Stimulated activated CD4-positive, alpha-beta T cell treated with anti-CD3 and anti-CD28 coated beads, Interleukin-12 subunit alpha, Interleukin-12 subunit beta, amount 100 ng/mL, for 48 hours (primary cell): ENCODE data around the gene OSBP.
A peak's percentile ranks its signal among the peaks of the same experiment; 100 is the strongest.

ENCODE experiments used
- DNase-seq, 3 donors: peaks; one replicate each; pipeline ENCODE4 v3.0.0-alpha.2; 2020; ENCODE audit warnings: low read depth in 2 of 3, low spot score in 1 of 3

OSBP gene

DNA sequence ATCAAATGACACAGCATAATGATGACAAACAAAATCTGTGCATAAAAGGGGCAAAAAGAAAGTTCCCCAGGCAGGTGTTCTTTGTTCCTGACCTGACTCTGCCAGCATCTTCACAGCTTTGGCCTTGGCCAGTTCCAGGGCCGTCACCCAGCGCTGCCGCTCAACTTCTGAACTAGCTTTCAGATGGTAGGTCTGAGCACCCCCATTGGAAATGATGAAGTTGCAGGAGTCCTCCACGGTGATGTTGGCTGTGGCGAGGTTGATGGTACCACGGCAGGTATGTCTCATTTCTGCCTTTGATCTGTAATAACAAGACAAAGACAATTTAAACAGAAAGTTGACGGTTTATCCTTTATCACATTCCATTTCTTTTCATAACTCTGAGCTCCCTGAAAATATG lies 5.3 kb downstream of the OSBP start:
- DNase-seq: no peak

DNA sequence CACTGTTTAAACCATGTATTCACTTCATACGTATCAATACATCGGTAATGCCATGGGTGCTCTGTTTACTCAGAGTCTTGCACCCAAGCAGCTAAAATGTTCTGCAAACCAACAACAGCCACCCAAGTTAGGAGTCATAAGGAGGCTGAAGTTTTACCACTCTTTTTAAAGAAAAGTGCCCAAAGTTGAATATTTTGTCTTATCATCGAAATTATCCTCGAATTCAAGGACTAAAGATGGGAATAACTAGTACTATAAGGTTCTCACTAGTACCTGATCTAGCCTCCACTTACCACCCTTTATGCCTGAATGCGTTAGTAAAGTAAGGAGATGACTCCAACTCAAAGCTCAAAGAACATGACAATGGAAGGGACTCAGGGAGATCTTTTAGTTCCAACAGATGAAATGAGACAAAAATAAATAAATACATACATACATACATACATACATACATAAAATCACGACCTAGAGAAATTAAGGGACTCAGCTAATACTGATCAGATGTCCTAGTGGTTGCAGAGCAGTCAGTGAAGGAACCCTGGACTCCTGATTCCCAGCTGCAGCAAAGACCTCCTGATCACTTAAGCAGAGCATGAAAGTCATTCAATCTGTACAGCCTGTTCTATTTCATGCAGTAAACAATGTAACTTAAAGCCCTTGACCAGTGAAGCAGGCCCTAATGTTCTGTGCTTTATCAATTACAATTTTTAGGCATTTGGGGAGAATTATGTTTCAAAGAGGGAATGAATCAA lies 7.7 kb downstream of the OSBP start:
- DNase-seq: no peak

GRCh38 chr11:59602432-59602831 lies 13.1 kb downstream of the OSBP start:
- DNase-seq: no peak

DNA sequence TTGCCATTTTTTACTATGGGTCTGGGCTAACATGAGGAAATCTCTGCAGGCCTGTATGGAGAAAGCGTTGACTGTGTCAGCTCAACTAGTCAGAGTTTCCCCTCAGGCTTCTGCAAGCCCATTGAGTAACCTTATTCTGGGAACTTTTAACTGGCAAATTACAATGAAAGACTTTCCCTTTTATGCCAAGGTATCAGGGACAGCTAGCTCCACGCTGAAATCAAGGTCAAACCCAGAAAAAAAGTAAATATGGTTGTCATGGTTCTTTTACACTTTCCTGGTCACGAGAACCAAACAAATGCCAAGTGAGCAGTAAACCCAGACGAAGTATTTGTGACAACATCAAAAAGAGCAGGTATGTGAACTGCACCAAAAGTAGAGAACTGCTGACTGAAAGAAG lies 13.8 kb downstream of the OSBP start:
- DNase-seq: no peak

DNA sequence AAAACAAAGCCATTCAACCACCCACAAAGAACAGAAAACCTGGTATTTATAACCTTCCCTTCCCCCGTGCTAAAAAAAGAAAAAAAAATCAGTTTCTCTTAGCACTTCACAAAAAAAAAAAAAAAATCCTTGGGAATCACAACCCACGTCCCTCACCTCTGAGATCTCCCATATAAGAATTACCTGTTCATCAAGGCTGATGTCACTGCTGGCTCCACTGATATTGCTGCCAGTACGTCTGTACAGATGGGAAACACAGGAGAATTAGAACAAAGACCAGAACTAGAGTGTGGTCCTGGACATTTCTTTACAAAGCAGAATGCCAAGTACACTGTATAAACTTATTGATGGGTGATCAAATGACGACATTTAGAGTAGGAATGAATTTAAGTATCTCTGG lies 14.9 kb downstream of the OSBP start:
- DNase-seq: no peak

GRCh38 chr11:59600234-59600633 lies 15.3 kb downstream of the OSBP start:
- DNase-seq: no peak

GRCh38 chr11:59598961-59599360 lies 16.6 kb downstream of the OSBP start:
- no peak for DNase-seq

DNA sequence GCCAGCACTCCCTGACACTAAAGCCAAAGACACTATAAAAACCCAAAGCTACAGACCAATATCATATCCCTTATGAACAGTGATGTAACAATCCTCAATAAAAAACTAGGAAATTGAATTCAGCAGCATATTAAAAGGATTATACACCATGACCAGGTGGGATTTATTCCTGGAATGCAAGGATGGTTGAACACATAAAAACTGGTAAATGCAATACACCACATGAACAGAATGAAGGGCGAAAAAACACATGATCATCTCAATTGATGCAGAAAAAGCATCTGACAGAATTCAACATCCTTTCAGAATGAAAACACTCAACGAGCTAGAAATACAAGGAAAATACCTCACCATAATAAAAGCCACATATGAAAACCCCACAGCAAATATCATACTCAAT lies 31.3 kb downstream of the OSBP start:
- no peak for DNase-seq

GRCh38 chr11:59582006-59582405 lies 33.6 kb downstream of the OSBP start:
- DNase-seq: no peak

- DNase-seq: no peak
These were observed 37.2 kb downstream of the OSBP start for GRCh38 chr11:59578369-59578768.

DNA sequence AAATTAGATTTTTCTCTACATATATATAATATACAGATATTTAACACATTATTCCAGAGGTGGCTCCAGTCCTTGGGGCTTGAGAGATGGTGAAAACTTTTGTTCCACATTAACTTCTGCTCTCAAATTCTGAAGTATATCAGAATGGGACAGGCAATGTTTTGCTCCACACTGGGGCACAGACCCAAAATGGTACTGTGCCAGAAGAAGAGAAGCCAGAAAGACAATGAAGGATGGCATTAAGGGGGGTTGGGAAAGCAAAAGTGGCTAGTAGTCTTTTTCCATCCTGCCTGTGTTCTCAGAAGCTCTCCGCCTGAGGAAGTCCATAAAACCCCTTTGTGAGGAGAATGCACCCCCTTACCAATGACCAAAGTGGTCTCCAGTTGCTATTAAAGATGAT lies 40.1 kb downstream of the OSBP start:
- no peak for DNase-seq

DNA sequence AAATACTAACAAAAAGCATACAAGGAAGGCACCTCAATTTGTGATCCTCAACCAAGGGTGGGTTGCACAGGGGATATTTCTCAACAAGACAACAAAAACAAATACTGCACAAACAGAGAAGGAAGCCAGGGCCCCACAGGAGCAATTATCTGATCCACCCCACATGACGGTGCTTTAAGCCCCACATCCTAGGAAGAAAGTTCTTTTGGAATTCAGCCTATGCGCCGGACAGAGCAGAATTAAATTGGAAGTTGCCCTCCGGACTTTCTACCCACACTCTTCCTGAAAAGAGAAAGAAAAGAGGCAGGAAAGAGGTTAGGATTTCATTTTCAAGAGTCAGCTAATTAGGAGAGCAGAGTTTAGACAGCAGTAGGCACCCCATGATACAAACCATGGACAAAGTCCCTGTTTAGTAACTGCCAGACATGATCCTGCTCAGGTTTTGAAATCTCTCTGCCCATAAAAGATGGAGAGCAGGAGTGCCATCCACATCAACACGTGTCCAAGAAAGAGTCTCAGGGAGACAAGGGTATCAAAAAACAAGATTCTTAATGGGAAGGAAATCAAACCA lies 40.6 kb downstream of the OSBP start:
- DNase-seq: no peak

GRCh38 chr11:59574467-59574866 lies 41.1 kb downstream of the OSBP start:
- DNase-seq: no peak

- DNase-seq: no peak
These were observed 42.4 kb downstream of the OSBP start for GRCh38 chr11:59573216-59573615.

DNA sequence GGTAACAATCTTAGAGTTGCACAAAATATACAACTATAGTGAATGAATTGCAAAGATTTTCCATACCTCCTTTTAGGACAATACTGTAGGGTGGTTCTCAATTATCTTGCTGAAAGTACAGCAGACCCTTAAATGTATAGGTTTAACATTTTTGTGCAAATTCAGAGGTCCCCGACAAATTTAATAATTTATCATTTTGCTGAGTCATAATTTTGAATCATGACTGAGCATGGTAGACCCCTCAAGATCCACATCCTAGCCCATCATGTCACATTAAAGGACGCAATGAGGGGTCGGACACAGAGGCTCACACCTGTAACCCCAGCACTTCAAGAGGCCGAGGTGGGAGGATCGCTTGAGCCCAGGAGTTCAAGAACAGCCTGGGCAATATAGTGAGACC lies 43.5 kb downstream of the OSBP start:
- no peak for DNase-seq

GRCh38 chr11:59562292-59562691 lies 53.3 kb downstream of the OSBP start:
- DNase-seq: no peak

GRCh38 chr11:59560702-59561473 lies 54.7 kb downstream of the OSBP start:
- peak; percentile 70 to 82 (median 81) for DNase-seq

- DNase-seq: peak; percentile 61 to 90 (median 77)
These were observed 55.3 kb downstream of the OSBP start for GRCh38 chr11:59560290-59560701.

DNA sequence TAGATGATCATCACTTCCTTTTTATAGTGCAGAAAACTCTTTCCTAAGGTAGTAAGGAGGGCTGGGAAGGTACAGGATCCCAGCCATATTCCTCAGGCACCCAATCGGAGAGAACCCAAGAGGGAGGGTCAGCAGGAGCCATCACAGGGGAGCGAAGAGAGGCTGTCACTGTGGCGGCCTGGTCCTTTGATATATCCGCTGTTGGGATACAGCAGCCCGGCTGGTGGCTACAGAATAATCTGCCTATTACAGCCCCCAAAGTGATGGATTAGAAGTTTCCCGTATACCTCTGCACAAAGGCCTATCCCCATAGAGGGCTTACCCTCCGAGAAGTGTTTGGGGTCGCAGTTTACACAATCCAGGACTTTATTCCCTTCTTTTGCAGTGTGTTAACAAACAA lies 55.7 kb downstream of the OSBP start:
- no peak for DNase-seq

DNA sequence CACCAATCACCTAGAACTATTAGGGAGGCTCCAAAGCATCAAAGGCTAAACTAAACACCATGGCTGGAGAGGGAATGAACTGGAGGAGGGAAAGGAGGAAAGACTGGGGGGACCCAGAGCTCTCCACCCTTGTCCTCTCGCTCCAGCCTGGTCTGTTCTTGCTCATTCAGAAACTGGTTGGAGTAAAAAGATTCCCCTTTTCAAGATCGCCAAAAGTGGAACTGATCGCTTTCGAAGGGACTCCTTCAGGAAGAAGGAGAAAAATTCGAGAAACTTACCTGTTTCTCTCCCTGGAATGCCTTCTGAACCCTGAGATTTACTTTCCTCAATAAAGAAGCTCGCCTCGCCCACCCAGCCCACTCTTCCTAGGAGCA lies 57.3 kb downstream of the OSBP start:
- no peak for DNase-seq

DNA sequence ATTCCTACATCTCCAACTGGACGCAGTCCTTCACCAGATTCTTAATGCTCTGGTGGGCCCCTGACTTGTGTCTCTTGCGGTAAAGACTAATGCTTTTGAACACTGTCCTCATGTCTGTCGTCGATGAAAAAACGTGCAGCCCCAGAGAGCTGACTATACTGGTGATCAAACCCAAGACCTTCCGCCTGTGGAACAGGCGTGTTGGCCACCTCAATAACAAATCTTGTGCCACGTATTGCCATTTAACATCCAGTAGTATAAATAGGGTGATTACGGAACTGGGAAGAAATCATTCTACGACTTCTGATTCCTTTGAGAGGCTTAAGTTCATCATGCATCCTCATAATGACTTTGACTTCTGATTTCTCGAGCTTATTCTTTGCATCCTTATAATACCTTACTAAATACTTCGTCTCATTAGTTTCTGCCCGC lies 58.6 kb downstream of the OSBP start:
- DNase-seq: no peak
